Measurements from ENCODE around the gene ASB5. TPM values are rescaled to one million over a fixed set of nuclear protein-coding genes. Genes with fewer than 3 reads are reported as not detected.

ASB5 gene
- polyA plus RNA-seq, 1 donor from 2014 or later: not detected

DNA sequence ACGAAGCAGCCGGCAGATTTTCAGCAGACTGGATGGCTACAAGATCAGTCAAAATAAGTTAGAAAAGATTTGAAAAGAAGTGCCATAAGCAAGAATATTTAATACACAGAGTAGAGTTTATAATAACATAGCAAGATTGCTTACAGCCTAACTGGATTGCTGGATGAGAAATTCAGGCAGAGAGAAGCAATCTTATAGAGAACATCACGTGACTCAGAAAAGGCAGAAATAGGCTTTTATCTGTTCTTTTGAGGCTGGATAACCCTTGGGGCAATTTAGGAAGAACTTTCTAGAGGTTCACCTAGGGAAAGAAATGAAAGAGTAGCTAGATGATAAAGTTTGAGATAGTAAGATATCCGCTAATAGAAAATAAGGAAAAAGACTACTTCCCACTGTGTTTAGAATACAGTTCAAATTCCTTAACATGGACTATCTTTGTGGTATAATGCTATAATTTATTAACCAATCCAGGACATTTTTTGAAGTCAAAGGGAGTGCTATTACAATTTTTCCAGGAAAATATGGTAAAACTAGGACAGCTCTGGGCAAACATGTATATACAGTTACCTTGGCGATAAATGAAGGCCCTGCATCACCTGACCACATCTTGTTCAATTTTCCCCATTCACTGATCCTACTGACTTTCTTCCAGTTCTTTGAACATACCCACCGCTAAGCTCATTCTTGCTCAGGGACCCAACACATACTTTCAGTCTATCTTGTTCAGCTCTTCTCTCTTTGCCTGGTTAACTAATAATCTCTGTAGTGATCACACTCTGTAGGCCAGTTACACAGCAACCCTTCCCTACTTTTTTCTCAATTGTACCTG lies 38.0 kb upstream of the ASB5 start:
- Histone ChIP-seq H3K9ac (ENCODE audit: low read length) (no peak overlapping the region), H4K20me1 (ENCODE audit: insufficient read depth) (no peaks in the 10 kb centered on the region), H3K36me3 (ENCODE audit: insufficient read depth, low read length) (no peaks in the 10 kb centered on the region), H3F3A (ENCODE audit: insufficient read depth, low read length, poor library complexity, severe bottlenecking) (no peaks in the 10 kb centered on the region), H3K27me3 (ENCODE audit: insufficient read depth, low read depth, low read length) (no peaks in the 10 kb centered on the region), H3K4me3 (ENCODE audit: low read length) (no peak overlapping the region), H3K27ac (ENCODE audit: low read length) (no peak overlapping the region), H3K79me2 (replicated peaks; ENCODE audit: insufficient read depth, low read length) (no peaks in the 10 kb centered on the region), H3K4me2 (ENCODE audit: low read length) (no peak overlapping the region), H3K9me3 (ENCODE audit: low read length) (no peaks in the 10 kb centered on the region), H2AFZ (ENCODE audit: low read depth, low read length) (no peak overlapping the region), H3K9me2 (ENCODE audit: insufficient read depth, low read length) (no peaks in the 10 kb centered on the region)
- TF ChIP-seq TAF1 (IDR thresholded peaks at IDR 0.05; ENCODE audit: low read depth) (no peak), CTCF (IDR thresholded peaks at IDR 0.05; ENCODE audit: poor library complexity, severe bottlenecking) (no peak)

DNA sequence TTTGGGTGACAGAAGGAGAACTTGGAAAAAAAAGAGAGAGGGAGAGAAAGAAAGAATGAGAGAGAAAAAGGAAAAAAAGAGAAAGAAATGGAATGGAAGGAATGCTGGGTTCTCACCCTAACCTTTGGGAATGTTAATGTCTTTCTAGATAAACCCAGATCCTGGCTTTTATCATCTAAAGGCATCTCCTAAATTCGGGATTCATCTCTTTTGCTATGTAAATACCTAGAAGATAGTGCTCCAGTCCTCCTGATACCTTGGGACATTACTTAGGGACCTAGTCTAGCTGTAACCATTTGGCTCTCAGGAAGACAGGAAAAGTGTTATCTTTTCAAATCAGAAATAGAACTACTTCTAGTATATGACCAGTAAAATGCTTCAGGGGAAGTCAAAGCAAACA lies 34.9 kb upstream of the ASB5 start:
- no peak overlapping the region for H3K4me2 ChIP-seq (ENCODE audit: low read length)
- H3K4me3 ChIP-seq (ENCODE audit: low read length): no peak overlapping the region
- H3K9me3 ChIP-seq (ENCODE audit: low read length): no peaks in the 10 kb centered on the region
- no peak overlapping the region for H3K9ac ChIP-seq (ENCODE audit: low read length)
- no peaks in the 10 kb centered on the region for H3F3A ChIP-seq (ENCODE audit: insufficient read depth, low read length, poor library complexity, severe bottlenecking)
- H3K36me3 ChIP-seq (ENCODE audit: insufficient read depth, low read length): no peaks in the 10 kb centered on the region
- H3K27ac ChIP-seq (ENCODE audit: low read length): no peak overlapping the region
- H2AFZ ChIP-seq (ENCODE audit: low read depth, low read length): no peak overlapping the region
- no peaks in the 10 kb centered on the region for H3K27me3 ChIP-seq (ENCODE audit: insufficient read depth, low read depth, low read length)
- H3K79me2 ChIP-seq (replicated peaks; ENCODE audit: insufficient read depth, low read length): no peaks in the 10 kb centered on the region
- no peaks in the 10 kb centered on the region for H4K20me1 ChIP-seq (ENCODE audit: insufficient read depth)
- H3K9me2 ChIP-seq (ENCODE audit: insufficient read depth, low read length): no peaks in the 10 kb centered on the region
- TF ChIP-seq CTCF (IDR thresholded peaks at IDR 0.05; ENCODE audit: poor library complexity, severe bottlenecking) (no peak), RAD21 (conservative IDR thresholded peaks at IDR 0.05) (no peak), TAF1 (IDR thresholded peaks at IDR 0.05; ENCODE audit: low read depth) (no peak), EP300 (conservative IDR thresholded peaks at IDR 0.05; ENCODE audit: poor library complexity, severe bottlenecking) (no peak)
- TF ChIP-seq, protein P1, sequence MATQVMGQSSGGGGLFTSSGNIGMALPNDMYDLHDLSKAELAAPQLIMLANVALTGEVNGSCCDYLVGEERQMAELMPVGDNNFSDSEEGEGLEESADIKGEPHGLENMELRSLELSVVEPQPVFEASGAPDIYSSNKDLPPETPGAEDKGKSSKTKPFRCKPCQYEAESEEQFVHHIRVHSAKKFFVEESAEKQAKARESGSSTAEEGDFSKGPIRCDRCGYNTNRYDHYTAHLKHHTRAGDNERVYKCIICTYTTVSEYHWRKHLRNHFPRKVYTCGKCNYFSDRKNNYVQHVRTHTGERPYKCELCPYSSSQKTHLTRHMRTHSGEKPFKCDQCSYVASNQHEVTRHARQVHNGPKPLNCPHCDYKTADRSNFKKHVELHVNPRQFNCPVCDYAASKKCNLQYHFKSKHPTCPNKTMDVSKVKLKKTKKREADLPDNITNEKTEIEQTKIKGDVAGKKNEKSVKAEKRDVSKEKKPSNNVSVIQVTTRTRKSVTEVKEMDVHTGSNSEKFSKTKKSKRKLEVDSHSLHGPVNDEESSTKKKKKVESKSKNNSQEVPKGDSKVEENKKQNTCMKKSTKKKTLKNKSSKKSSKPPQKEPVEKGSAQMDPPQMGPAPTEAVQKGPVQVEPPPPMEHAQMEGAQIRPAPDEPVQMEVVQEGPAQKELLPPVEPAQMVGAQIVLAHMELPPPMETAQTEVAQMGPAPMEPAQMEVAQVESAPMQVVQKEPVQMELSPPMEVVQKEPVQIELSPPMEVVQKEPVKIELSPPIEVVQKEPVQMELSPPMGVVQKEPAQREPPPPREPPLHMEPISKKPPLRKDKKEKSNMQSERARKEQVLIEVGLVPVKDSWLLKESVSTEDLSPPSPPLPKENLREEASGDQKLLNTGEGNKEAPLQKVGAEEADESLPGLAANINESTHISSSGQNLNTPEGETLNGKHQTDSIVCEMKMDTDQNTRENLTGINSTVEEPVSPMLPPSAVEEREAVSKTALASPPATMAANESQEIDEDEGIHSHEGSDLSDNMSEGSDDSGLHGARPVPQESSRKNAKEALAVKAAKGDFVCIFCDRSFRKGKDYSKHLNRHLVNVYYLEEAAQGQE (IDR thresholded peaks at IDR 0.05; ENCODE audit: borderline replicate concordance): no peak
